NCI-H82 treated with DMSO at 0.1 percent for 48 hours (cell line): ENCODE results near the gene KCNF1.

Experiments
- DNase-seq: peaks from one replicate; lab custom pipeline; 2025; ENCODE audit not compliant: unreplicated experiment; lab: John Stamatoyannopoulos, UW

The KCNF1 gene

DNA sequence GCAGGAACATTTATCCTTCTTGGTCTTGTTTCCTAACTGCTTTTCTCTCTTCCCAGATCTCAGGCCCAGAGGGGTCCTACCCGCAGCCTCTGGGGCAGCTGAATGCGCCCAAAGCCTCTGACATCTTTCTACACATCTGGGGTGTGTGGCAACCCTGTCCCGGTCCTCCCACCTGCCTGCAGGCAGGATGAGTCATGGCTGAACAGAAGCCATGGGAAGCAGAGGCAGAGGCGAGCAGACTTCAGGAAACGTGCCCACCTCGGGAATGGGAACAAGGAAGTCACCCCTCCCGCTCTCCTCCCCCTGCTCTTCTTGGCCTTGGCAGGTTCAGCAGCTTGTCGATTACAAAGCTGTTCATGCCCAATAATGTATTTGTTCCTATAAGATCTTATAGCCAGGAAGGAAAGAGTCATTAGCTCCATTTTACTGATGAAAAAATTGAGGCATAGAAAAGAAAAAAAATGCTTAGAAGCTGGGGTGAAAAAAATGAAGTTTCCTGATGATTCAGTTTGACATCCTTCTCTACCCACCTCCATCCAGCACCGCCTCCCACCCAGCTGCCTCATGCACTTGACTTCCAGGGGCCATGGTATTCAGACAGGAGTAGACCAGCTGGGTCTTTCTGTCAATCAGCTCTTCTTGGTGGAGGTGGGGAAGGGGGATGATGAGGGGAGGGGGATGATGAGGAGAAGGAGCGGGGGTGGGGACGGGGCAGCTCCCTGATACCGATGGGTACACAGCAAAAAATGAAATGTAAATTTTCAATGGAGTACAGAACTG, 10.4 kb upstream of the KCNF1 start:
- peak; percentile 49 for DNase-seq

DNA sequence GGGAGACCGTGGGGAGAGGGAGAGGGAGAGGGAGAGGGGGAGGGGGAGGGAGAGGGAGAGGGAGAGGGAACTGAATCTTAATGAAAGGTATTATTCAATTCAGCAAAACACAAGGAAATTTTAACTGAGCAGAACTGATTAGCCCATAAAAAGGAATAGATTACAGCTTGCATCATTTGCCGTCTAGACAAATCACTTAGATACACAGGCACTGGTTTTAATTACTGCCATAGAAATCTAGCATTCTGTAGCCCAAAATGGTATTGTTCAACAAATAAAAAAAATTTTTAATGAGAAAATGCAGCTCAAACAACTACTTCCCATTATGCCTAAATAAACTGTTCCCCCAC, 7.9 kb upstream of the KCNF1 start:
- no peak for DNase-seq

DNA sequence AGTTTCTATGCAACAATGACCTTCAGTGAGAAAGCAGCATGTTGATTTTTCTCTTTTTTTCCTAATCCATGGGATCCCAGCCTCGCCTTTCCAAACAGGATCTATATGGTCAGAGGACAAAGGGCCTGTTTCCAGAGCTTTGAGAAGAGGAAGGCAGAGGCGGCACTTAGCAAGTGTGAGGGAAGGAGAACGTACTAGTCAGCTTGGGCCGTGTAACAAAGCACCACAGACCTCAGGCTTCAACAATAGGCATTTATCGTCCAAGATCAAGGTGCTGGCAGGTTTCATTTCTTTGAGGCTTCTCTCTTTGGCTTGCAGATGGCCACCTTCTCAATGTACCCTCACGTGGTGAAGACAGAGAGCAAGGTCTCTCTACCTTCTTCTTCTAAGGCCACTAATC, 7.3 kb upstream of the KCNF1 start:
- no peak for DNase-seq

DNA sequence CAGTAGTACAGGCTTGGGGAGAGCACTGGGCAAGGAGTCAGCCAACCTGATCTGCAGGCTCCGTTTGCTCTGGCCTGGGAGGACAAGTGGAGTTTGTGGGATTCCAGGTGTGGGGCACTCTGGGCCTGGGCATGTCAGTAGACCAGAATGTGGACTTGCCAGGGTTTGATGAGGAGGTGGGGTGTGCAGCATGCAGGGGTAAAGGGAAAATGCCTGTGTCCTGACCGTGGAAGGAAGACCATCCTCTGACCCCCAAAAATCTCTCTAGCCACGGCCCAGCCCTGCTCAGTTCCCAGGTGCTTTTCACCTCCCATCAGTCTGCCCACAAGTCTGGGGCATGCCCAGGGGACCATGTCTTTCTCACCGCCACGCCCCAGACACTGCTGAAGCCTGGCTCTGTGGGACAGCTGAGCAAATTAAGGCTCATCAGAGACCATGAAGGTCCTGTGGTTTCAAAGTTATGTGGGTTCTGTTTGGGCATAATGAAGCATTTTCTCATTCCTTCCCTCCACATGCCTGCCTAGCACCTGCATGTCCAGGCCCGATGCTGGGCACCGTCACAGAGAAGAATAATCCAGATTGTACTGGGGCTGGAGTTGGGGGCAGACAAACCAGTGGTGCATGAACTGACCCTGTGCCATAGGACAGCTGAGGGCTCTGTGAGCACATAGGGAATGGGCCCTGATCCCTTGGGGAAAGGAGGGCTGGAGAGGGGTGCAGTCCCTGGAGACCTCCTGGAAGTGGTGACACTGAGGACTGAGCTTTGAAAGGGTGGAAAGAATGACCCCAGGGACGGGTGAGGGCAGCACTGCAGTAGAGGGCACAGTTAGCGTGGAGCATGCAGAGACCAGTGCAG, 6.5 kb upstream of the KCNF1 start:
- no peak for DNase-seq

DNA sequence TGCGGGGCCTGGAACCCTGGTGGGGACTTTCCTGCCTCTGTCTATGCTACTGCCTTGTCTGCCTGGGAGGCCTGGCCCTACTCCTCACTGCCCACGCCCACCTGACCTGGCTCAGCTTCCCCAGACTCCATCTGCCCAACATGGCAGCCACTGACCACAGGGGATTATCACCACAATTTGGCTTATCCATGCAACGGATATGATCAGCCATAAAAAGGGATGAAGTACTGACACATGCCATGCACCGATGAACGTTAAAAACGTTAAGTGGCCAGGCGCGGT, 5.9 kb upstream of the KCNF1 start:
- DNase-seq, result no peak

DNA sequence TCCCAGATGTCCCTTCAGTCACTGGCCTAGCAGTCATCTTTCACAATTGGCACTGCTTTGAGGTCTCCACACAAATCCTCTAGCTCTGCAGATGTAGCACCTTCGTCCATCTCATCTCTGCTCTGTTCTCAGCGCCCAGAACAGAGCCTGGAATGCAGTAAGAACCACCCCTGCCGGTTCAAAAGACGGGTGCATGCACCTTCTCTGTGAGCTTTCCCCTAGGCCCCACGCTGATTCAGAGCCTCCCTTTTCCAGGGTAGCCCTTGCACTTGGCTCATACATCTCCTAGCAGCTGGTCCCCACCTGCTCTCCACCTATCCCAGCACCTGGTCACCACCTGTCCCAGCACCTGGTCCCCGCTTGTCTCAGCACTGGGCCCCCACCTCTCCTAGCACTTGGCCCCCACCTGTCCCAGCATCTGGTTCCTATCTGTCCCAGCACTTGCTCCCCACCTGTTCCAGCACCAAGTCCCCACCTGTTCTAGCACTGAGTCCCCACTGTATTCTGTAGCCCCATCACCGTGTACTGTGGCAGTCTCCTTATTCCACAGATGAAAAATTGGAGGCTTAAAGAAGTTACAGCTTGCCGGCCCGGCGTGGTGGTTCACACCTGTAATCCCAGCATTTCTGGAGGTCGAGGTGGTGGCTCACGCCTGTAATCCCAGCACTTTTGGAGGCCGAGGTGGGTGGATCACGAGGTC, 4.7 kb upstream of the KCNF1 start:
- no peak for DNase-seq

DNA sequence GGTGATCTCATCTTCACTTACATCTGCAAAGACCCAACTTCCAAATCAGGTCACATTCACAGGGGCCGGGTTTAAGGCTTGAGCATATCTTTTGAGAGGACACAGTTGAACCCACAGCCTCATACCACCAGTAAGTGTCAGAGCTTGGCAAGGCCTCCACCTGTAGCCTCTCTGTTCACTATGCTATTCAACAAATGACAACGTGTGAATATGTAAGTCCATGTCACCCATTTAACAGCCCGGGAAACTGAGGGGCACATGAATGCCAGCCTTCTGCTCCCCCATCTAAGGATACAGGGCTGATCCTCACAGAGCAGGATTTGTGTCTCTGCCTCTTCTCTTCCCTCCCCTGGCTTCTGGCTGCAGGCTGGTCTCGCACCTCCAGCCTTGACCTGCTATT, 3.5 kb upstream of the KCNF1 start:
- no peak for DNase-seq

DNA sequence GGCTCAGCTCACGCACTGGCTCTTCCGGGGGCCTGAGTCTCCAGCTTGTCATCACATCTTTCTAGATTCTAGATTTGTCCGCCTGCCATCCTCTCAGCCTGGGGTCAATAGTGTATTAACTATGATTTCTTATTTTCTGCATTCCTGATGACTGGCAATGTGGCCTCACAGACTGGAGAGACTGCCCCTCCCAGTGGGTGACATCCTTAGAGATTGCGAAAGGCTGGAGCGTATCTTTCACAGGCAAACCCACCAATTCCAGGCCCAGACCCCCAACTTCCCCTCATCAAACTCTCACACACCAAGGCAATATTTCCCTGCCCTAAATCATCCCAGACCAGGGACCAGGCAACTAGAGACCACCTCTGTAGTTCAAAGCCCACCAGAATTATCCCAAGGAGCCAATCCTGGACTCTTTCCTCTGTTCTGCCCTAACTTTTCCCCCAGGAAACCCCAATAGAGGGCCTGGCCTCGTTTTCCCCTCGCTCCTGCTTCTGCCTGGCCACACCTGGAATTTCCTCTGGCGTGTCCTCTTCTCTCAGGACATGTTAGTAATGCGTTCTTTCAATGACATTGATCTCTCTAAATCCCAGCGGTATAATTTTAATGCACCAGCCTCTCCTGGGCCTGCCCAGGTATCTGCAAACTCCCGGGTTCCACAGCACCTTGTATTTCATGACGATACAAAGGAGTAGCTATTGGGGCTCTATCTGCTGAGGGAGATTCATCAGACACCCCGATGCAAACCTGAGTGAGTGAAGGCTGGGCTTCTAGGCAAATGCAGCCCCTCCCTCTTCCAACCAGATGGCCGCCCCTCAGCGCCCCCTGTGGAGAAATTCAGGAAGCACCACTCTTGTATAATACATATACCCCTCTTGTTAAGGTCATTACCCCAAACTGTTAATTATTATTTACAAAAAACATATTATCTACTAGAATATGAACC, 2.4 kb upstream of the KCNF1 start:
- peak; percentile 65 for DNase-seq

DNA sequence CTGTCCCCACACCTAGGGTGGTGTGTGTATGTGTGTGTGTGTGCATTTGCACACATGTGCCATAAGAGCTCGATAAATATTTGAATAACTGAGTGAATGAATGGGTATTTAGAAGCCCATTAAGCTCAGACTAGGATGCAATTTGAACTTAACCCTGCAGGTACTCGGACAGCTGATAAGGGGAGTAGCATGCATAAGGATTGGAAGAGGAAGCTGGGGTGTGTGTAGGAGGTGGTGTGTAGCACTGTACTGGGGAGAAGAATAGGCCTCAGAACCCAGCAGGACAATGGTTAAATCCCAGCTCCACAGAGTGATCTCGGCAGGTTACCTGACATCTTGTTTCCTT, 1.8 kb upstream of the KCNF1 start:
- no peak for DNase-seq

DNA sequence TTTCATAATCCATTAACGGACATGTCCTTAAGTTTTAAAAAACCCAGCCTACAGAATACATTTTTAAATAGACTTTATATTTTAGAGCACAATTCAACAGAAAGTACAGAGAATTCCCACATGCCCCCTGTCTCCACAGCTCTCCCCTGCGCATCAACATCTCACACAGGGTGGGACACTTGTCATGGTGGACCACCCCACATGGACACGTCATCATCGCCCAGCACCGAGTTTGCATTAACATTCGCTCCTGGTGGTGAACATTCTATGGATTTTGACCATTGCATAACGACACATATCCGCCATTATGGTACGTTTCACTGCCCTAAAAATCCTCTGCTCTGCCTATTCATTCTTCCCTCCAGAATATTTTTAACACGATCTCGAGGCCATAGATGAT, 1.1 kb upstream of the KCNF1 start:
- no peak for DNase-seq

DNA sequence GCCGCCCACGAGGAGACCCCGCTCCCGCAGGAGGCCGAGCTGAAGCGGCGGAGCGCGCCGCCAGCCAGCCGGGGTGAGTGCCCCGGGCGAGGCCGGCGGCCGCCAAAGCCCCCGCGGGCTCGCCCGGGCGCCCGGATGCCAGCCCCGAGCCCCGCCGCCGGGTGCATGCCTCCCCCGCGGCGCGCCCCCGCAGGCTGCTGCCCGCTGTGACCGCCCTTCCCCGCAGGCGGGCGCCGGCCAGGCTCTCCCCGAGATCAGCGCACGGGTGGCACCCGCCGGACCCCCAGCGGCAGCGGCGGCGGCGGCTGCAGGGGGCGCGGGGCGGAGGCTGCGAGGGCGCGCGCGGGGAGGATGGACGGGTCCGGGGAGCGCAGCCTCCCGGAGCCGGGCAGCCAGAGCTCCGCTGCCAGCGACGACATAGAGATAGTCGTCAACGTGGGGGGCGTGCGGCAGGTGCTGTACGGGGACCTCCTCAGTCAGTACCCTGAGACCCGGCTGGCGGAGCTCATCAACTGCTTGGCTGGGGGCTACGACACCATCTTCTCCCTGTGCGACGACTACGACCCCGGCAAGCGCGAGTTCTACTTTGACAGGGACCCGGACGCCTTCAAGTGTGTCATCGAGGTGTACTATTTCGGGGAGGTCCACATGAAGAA, 470 bp downstream of the KCNF1 start:
- no peak for DNase-seq

DNA sequence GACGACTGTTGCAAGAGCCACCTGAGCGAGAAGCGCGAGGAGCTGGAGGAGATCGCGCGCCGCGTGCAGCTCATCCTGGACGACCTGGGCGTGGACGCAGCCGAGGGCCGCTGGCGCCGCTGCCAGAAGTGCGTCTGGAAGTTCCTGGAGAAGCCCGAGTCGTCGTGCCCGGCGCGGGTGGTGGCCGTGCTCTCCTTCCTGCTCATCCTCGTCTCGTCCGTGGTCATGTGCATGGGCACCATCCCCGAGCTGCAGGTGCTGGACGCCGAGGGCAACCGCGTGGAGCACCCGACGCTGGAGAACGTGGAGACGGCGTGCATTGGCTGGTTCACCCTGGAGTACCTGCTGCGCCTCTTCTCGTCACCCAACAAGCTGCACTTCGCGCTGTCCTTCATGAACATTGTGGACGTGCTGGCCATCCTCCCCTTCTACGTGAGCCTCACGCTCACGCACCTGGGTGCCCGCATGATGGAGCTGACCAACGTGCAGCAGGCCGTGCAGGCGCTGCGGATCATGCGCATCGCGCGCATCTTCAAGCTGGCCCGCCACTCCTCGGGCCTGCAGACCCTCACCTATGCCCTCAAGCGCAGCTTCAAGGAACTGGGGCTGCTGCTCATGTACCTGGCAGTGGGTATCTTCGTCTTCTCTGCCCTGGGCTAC, 1.2 kb downstream of the KCNF1 start:
- no peak for DNase-seq

DNA sequence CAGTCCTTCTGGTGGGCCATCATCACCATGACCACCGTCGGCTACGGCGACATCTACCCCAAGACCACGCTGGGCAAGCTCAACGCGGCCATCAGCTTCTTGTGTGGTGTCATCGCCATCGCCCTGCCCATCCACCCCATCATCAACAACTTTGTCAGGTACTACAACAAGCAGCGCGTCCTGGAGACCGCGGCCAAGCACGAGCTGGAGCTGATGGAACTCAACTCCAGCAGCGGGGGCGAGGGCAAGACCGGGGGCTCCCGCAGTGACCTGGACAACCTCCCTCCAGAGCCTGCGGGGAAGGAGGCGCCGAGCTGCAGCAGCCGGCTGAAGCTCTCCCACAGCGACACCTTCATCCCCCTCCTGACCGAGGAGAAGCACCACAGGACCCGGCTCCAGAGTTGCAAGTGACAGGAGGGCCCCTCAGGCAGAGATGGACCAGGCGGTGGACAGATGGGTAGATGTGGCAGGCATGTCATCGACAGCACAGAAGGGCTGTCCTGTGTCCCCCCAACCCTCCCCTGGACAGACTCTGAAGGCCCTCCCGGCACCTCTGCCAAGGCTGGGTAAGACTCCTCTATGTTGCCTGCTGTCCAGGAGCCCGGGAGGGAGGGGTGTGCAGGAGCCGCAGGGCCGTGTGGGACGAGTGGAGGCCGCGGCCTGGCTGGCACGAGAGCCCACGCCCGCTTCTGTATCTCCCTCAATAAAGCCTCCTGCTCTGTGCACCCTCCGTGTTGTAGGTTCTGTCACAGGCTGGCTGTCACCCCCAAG, 2.0 kb downstream of the KCNF1 start:
- DNase-seq, result no peak

DNA sequence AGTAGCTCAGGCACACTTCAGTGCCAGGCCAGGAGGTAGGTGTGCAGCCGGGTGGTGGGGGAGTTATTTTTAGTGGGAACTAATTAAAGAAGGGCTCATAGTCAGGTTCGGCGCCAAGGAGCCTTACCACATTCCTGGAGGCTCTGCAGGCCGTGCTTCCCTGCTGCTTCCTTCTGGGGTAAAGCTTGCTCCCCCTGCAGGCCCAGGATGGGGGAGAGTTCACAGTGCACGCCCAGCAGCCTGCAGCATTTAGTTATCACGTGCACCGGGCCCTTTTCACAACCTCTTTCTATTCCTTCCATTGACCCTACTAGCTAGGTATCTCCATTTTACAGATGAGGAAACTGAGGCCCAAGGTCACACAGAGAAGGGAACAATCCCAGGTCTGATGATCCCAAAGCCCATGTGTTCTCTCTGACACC, 2.5 kb downstream of the KCNF1 start:
- DNase-seq, result no peak

DNA sequence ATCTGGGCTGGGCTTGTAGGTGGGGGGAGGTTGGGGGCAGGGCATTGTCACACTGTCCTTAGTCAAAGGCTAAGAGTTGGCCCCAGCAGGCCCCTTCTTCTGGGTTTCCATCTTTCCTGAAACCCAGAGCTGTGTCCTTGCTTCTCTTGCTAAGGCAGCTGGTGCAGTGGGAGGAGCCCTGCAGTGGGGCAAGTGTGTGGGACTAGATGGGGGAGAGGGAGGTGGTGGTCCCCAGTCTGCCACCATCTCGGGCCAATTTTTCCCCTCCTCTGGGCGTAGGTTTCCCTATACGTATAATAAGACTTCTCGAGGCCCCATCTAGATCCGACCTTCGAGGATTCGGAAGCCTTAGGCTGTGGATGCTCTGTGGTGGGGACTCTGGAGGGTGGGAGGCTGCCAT, 3.5 kb downstream of the KCNF1 start:
- DNase-seq, result no peak

DNA sequence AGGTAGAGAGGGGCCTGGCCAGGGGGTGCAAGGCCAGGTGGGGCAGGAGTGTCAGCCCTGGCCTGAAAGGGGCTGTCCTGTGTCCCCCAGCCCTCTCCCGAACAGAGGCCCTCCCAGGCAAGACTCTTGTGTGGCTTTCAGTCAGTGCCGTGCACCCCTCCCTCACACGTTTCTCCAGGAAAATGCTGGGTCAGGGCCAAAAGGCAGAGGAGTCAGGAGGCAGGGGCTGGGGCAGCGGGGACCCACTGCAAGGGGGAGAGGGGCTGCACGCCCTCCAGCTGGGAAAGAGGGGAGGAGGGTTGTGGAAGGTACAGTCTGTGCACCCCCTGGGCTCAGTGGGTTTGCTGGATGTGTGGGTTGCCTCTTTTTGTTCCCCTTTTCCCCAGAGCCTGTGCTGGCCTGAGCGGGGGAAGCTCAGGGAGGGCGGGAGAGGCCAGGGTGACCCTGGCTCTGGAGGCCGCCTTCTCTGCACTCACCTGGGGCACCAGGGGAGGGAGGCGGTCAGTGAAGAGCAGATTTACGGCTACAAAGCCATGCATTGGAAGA, 4.1 kb downstream of the KCNF1 start:
- DNase-seq, result no peak

DNA sequence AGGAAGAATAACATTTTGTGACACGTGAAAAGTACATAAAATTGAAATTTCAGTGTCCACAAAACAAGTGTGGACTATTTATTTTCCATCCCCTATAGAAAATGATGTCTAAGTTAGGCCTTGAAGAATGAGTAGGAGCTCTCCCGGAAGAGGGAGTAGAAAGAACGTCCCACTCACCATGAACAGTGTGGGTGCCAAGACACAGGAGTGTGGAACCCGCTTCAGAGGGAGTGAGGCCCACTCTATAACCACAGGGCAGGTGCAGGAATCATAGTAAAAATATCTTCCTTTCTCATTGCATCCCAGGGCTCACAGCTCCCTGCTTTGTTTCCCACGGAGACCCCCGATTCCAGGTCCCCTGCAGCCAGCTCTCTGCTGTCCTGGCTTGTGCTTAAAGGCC, 5.2 kb downstream of the KCNF1 start:
- DNase-seq, result no peak

DNA sequence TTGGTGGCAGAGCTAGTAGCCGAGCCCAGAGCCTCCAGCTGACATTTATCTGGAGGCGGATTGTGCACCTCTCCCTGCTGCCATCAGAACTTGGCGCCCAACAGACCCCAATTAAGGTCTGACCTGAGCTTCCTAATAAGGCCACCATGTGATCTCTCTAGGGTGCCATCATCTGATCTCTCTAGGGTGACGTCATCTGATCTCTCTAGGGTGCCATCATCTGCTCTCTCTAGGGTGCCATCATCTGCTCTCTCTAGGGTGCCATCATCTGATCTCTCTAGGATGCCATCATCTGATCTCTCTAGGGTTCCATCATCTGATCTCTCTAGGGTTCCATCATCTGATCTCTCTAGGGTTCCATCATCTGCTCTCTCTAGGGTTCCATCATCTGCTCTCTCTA, 6.2 kb downstream of the KCNF1 start:
- DNase-seq, result no peak
